Natural killer cell (primary cell): ENCODE measurements around the gene NHSL1. TPM values are rescaled to one million over a fixed set of nuclear protein-coding genes. Genes with fewer than 3 reads are reported as not detected.

Experiments used
- ATAC-seq, 3 donors: fragments of 150-1000 bp in 2 of 3; fragments of 200-7000 bp in 1 of 3; cut with Tn5 transposase; 1 replicate in 1 of 3; 2 replicates in 2 of 3; pipeline ENCODE4 v1.10.0; 2021; ENCODE audit warnings: mild to moderate bottlenecking in 2 of 3, moderate library complexity in 2 of 3
- DNase-seq, 2 donors: peaks; one replicate each; pipeline versions ENCODE4 v3.0.0 to v3.0.0-alpha.2; 2013 to 2021; ENCODE audit warnings: mixed read lengths in 1 of 2
- H3K27ac ChIP-seq: one replicate; pipeline ENCODE4 v1.5.1; 2013; ENCODE audit warnings: mild to moderate bottlenecking, low read length
- H3K27me3 ChIP-seq: one replicate; pipeline ENCODE4 v1.6.1; 2013; ENCODE audit warnings: low read length; ENCODE audit not compliant: control insufficient read depth, insufficient read depth
- H3K36me3 ChIP-seq: one replicate; pipeline ENCODE4 v1.6.1; 2013; ENCODE audit warnings: low read length; ENCODE audit not compliant: control insufficient read depth, insufficient read depth
- H3K4me1 ChIP-seq: one replicate; pipeline ENCODE4 v1.6.1; 2013; ENCODE audit warnings: low read length; ENCODE audit not compliant: control insufficient read depth, insufficient read depth
- H3K4me3 ChIP-seq: one replicate; pipeline ENCODE4 v1.5.1; 2013; ENCODE audit warnings: low read length
- H3K9me3 ChIP-seq: one replicate; pipeline ENCODE4 v1.6.1; 2013; ENCODE audit warnings: low read length; ENCODE audit not compliant: control insufficient read depth, insufficient read depth
- H3K27ac Mint-ChIP-seq, 2 donors: one replicate each; pipeline ENCODE4 v1.8.0; 2022; ENCODE audit warnings: mild to moderate bottlenecking in 2 of 2, mixed read lengths in 2 of 2, moderate library complexity in 1 of 2
- H3K27me3 Mint-ChIP-seq, 2 donors: one replicate each; pipeline ENCODE4 v1.8.0; 2022; ENCODE audit warnings: low read depth in 2 of 2, mixed read lengths in 2 of 2
- H3K36me3 Mint-ChIP-seq: one replicate; pipeline ENCODE4 v1.8.0; 2022; ENCODE audit warnings: mixed read lengths
- H3K4me1 Mint-ChIP-seq, 2 donors: one replicate each; pipeline ENCODE4 v1.8.0; 2022; ENCODE audit warnings: mixed read lengths in 2 of 2
- H3K4me3 Mint-ChIP-seq: one replicate; pipeline ENCODE4 v1.8.0; 2022; ENCODE audit warnings: mild to moderate bottlenecking, moderate library complexity, mixed read lengths
- H3K9me3 Mint-ChIP-seq, 2 donors: one replicate each; pipeline ENCODE4 v1.8.0; 2022; ENCODE audit warnings: mixed read lengths in 2 of 2
- WGBS: methylation state at CpG from one replicate; pipeline ENCODE4 v1.1.7; 2013; ENCODE audit warnings: missing lambda C conversion rate; ENCODE audit not compliant: insufficient coverage; 5-methylcytosine and 5-hydroxymethylcytosine counted together
- intact Hi-C: fragments of 100-400 bp; cut with micrococcal nuclease; formaldehyde crosslinking; loops from one replicate; pipeline ENCODE4 v1.14.2; 2022
- total RNA-seq, 4 donors: library from RNA; stranded (reverse); fragments of 120-200 nt in 1 of 4; gene quantifications; one replicate each; pipeline versions ENCODE4 v1.2.3 to v1.2.4, GENCODE V29; 2013 to 2022
- TF ChIP-seq, protein P1 (sequence below): fragments of 200-600 bp; IDR thresholded peaks from one replicate; pipeline ENCODE4 v1.8.0; 2022; ENCODE audit warnings: antibody characterized with exemption

NHSL1 gene
- total RNA-seq, 3 donors from 2014 or later (not counting 1 experiment from before 2014, with no cell fraction given), result 0.38 to 0.75 (median 0.68) TPM

- Mint-ChIP-seq H3K9me3 (no peaks in the 10 kb centered on the region), H3K4me1 (no peaks in the 10 kb centered on the region), H3K4me3 (no peak overlapping the region), H3K27me3 (peaks cover 28 to 30% of the 10 kb centered on the region in 2 donors), H3K36me3 (no peaks in the 10 kb centered on the region), H3K27ac (no peak overlapping the region)
- no CpG with 5 or more reads among the region's 1 CpG for WGBS
- Histone ChIP-seq H3K9me3 (no peaks in the 10 kb centered on the region), H3K27ac (no peak overlapping the region), H3K36me3 (no peaks in the 10 kb centered on the region), H3K4me1 (no peaks in the 10 kb centered on the region), H3K27me3 (no peaks in the 10 kb centered on the region), H3K4me3 (no peak overlapping the region)
- intact Hi-C loops, result no loop called here
- ATAC-seq, result no peak
- no peak for DNase-seq
- TF ChIP-seq, protein P1, sequence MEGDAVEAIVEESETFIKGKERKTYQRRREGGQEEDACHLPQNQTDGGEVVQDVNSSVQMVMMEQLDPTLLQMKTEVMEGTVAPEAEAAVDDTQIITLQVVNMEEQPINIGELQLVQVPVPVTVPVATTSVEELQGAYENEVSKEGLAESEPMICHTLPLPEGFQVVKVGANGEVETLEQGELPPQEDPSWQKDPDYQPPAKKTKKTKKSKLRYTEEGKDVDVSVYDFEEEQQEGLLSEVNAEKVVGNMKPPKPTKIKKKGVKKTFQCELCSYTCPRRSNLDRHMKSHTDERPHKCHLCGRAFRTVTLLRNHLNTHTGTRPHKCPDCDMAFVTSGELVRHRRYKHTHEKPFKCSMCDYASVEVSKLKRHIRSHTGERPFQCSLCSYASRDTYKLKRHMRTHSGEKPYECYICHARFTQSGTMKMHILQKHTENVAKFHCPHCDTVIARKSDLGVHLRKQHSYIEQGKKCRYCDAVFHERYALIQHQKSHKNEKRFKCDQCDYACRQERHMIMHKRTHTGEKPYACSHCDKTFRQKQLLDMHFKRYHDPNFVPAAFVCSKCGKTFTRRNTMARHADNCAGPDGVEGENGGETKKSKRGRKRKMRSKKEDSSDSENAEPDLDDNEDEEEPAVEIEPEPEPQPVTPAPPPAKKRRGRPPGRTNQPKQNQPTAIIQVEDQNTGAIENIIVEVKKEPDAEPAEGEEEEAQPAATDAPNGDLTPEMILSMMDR, result no peak
Measured at GRCh38 chr6:138528137-138528536, 28.8 kb upstream of the NHSL1 start.

GRCh38 chr6:138527411-138528088, 28.3 kb upstream of the NHSL1 start:
- Mint-ChIP-seq H3K27me3 (peaks cover 24 to 25% of the 10 kb centered on the region in 2 donors), H3K4me3 (no peak overlapping the region), H3K4me1 (no peaks in the 10 kb centered on the region), H3K36me3 (no peaks in the 10 kb centered on the region), H3K27ac (no peak overlapping the region), H3K9me3 (no peaks in the 10 kb centered on the region)
- no peak for DNase-seq
- intact Hi-C loops, result no loop called here
- no peak for ATAC-seq
- H3K27me3 ChIP-seq, result no peaks in the 10 kb centered on the region
- TF ChIP-seq, protein P1, result no peak
- 94% methylated on average over 6 of the region's 8 CpGs for WGBS
- no peaks in the 10 kb centered on the region for H3K36me3 ChIP-seq
- no peak overlapping the region for H3K27ac ChIP-seq
- H3K9me3 ChIP-seq, result no peaks in the 10 kb centered on the region
- no peaks in the 10 kb centered on the region for H3K4me1 ChIP-seq
- H3K4me3 ChIP-seq, result no peak overlapping the region

DNA sequence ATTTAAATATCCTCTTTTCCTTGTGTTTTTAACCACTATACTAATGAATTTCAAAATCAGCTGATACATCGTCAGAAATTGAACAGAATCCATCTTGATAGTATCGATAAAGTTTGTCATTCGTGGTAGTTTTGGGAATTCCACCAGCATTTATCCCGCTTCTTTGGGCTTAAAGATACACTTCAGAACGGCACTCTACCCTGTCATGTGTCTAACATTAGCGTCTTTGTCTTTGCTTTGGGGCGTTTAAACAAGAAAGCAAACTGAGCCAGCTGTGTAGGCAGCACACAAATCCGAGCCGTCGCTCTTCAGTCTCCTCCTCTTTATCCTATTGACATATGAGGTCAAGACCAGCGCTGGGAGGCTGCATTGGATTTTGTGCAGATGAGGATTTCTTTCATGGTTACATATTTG, 27.5 kb upstream of the NHSL1 start:
- Histone ChIP-seq H3K36me3 (no peaks in the 10 kb centered on the region), H3K4me1 (no peaks in the 10 kb centered on the region), H3K27me3 (no peaks in the 10 kb centered on the region), H3K9me3 (no peaks in the 10 kb centered on the region), H3K4me3 (no peak overlapping the region), H3K27ac (no peak overlapping the region)
- Mint-ChIP-seq H3K27ac (no peak overlapping the region), H3K4me1 (no peaks in the 10 kb centered on the region), H3K4me3 (no peak overlapping the region), H3K9me3 (no peaks in the 10 kb centered on the region), H3K27me3 (peaks cover 19% of the 10 kb centered on the region in 2 donors), H3K36me3 (no peaks in the 10 kb centered on the region)
- no peak for DNase-seq
- TF ChIP-seq, protein P1, result no peak
- intact Hi-C loops, result no loop called here
- ATAC-seq, result no peak
- 90% methylated on average over 9 of the region's 11 CpGs for WGBS

GRCh38 chr6:138525355-138525754, 26.1 kb upstream of the NHSL1 start:
- no peaks in the 10 kb centered on the region for H3K4me1 ChIP-seq
- H3K27me3 ChIP-seq, result no peaks in the 10 kb centered on the region
- peaks cover 17 to 27% of the 10 kb centered on the region in 2 donors for H3K27me3 Mint-ChIP-seq
- H3K4me1 Mint-ChIP-seq, result no peaks in the 10 kb centered on the region
- H3K4me3 Mint-ChIP-seq, result no peak overlapping the region
- ATAC-seq, result no peak
- no peak overlapping the region for H3K4me3 ChIP-seq
- no peaks in the 10 kb centered on the region for H3K9me3 Mint-ChIP-seq
- no peak overlapping the region for H3K27ac Mint-ChIP-seq
- intact Hi-C loops, result no loop called here
- H3K27ac ChIP-seq, result no peak overlapping the region
- TF ChIP-seq, protein P1, result no peak
- DNase-seq, result no peak
- no peaks in the 10 kb centered on the region for H3K36me3 ChIP-seq
- 100% methylated on average over 2 of the region's 4 CpGs for whole genome bisulfite sequencing
- no peaks in the 10 kb centered on the region for H3K9me3 ChIP-seq
- H3K36me3 Mint-ChIP-seq, result no peaks in the 10 kb centered on the region
